Esophagus muscularis mucosa (tissue), 4 donors: ENCODE results near the gene SFT2D3. TPM values are rescaled to one million over a fixed set of nuclear protein-coding genes. Genes with fewer than 3 reads are reported as not detected.

Experiments
- DNase-seq: peaks from one replicate; pipeline ENCODE4 v3.0.0-alpha.2; 2017; ENCODE audit errors: extremely low spot score
- H3K27ac ChIP-seq, 4 donors: fragments of 200-600 bp; sonication (generic); replicated peaks in 1 of 4; 1 replicate in 3 of 4; 2 replicates in 1 of 4; pipeline ENCODE4 v1.5.1; 2016 to 2019; ENCODE audit warnings: mild to moderate bottlenecking in 1 of 4
- H3K27me3 ChIP-seq, 4 donors: fragments of 200-600 bp; sonication (generic); one replicate each; pipeline versions ENCODE4 v1.5.1 to v1.6.0; 2016 to 2019
- H3K36me3 ChIP-seq, 4 donors: fragments of 200-600 bp; sonication (generic); one replicate each; pipeline ENCODE4 v1.5.1; 2016 to 2019
- H3K4me1 ChIP-seq, 4 donors: fragments of 200-600 bp; sonication (generic); one replicate each; pipeline ENCODE4 v1.5.1; 2016 to 2019
- H3K4me3 ChIP-seq, 4 donors: fragments of 200-600 bp; sonication (generic); 1 replicate in 2 of 4; 2 replicates in 2 of 4; pipeline ENCODE4 v1.5.1; 2016 to 2019; ENCODE audit warnings: mild to moderate bottlenecking in 4 of 4, moderate library complexity in 1 of 4
- H3K9me3 ChIP-seq, 4 donors: fragments of 200-600 bp; sonication (generic); 1 replicate in 3 of 4; 2 replicates in 1 of 4; pipeline ENCODE4 v1.5.1; 2016 to 2019
- EP300 ChIP-seq: sonication (generic); formaldehyde crosslinking; IDR thresholded peaks from one replicate; pipeline ENCODE4 v1.6.1; 2017; ENCODE audit warnings: antibody characterized with exemption
- POLR2A ChIP-seq: fragments of 450-650 bp; IDR thresholded peaks from one replicate; pipeline ENCODE4 v1.6.1; 2017; ENCODE audit warnings: antibody characterized with exemption, moderate library complexity, mild to moderate bottlenecking, low read depth
- POLR2AphosphoS5 ChIP-seq, 2 donors: sonication (generic); formaldehyde crosslinking; IDR thresholded peaks; one replicate each; pipeline ENCODE4 v1.6.1; 2017; ENCODE audit warnings: antibody characterized with exemption in 2 of 2
- WGBS: methylation state at CpG from one replicate; pipeline ENCODE4 v1.1.5; 2018; 5-methylcytosine and 5-hydroxymethylcytosine counted together
- intact Hi-C: fragments of 100-400 bp; cut with DNase I; formaldehyde crosslinking; loops from one replicate; pipeline ENCODE4 v1.15.1; 2023
- total RNA-seq, 4 donors: library from RNA; depleted of rRNA; stranded (reverse); fragments of >200 nt; gene quantifications; one replicate each; pipeline versions ENCODE4 v1.1.0 to v1.2.1, GENCODE V29; 2016
- TF ChIP-seq, protein P1 (sequence below), 3 experiments: fragments of 200-600 bp in 2 of 3; fragments of 450-650 bp in 1 of 3; sonication (generic) in 2 of 3; IDR thresholded peaks; one replicate each; pipeline ENCODE4 v1.5.1; 2017 to 2019; ENCODE audit warnings: antibody characterized with exemption in 3 of 3, mild to moderate bottlenecking in 2 of 3, moderate library complexity in 1 of 3

The SFT2D3 gene
- total RNA-seq, 4 donors from 2014 or later, result 5.8 to 11.8 (median 9.4) TPM

DNA sequence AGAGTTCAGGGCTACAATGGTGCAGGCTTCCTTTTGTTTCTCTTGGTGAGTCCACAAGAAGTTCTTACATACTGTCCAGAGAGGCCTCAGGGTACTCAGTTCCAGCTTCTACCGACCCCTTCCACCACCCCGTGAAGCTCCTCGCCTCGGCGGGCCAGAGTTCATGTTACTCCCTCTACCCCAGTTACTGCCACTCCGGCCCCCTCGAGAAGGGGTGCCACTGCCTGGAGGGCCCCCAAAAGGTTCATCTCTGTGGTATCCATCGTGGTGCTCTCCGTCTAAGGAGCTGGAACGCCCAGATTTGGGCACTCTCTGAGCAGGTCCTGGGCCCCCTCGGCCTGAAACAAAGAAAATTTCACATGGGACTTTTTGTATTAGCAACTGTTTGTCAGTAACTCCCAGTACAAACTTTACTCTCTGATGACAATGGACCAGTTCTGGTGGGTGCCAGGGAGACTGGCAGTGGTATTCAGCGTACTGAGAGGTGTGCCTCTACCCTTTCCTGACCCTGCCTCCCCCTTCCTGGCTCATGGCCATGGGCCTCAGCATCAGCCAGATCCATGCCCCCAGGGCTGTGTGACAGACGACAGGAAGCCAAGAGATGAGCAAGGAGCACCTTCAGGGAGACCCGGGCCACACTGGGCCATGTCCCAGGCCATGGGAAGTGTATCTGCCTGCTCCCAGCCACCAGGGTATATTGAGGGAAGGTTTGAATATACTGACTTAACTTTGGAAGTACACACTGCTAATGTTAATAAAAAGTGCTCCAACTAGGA, 5.1 kb downstream of the SFT2D3 start:
- 86% methylated on average over 13 of the region's 14 CpGs for WGBS
- Histone ChIP-seq H3K4me3 (no peak overlapping the region), H3K4me1 (peaks cover 30 to 45% (median 34%) of the 10 kb centered on the region in 4 donors), H3K9me3 (no peaks in the 10 kb centered on the region), H3K27me3 (no peaks in the 10 kb centered on the region), H3K27ac (peak overlapping the region in 1 of 4 donors; percentile 23), H3K36me3 (peaks cover 24 to 59% (median 48%) of the 10 kb centered on the region in 4 donors)
- peak; percentile 83 for DNase-seq
- TF ChIP-seq POLR2AphosphoS5 (IDR thresholded peaks at IDR 0.05) (no peak), EP300 (no peak), POLR2A (no peak)
- TF ChIP-seq, protein P1, sequence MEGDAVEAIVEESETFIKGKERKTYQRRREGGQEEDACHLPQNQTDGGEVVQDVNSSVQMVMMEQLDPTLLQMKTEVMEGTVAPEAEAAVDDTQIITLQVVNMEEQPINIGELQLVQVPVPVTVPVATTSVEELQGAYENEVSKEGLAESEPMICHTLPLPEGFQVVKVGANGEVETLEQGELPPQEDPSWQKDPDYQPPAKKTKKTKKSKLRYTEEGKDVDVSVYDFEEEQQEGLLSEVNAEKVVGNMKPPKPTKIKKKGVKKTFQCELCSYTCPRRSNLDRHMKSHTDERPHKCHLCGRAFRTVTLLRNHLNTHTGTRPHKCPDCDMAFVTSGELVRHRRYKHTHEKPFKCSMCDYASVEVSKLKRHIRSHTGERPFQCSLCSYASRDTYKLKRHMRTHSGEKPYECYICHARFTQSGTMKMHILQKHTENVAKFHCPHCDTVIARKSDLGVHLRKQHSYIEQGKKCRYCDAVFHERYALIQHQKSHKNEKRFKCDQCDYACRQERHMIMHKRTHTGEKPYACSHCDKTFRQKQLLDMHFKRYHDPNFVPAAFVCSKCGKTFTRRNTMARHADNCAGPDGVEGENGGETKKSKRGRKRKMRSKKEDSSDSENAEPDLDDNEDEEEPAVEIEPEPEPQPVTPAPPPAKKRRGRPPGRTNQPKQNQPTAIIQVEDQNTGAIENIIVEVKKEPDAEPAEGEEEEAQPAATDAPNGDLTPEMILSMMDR (IDR thresholded peaks at IDR 0.05), result no peak
- intact Hi-C loops, result no loop called here

DNA sequence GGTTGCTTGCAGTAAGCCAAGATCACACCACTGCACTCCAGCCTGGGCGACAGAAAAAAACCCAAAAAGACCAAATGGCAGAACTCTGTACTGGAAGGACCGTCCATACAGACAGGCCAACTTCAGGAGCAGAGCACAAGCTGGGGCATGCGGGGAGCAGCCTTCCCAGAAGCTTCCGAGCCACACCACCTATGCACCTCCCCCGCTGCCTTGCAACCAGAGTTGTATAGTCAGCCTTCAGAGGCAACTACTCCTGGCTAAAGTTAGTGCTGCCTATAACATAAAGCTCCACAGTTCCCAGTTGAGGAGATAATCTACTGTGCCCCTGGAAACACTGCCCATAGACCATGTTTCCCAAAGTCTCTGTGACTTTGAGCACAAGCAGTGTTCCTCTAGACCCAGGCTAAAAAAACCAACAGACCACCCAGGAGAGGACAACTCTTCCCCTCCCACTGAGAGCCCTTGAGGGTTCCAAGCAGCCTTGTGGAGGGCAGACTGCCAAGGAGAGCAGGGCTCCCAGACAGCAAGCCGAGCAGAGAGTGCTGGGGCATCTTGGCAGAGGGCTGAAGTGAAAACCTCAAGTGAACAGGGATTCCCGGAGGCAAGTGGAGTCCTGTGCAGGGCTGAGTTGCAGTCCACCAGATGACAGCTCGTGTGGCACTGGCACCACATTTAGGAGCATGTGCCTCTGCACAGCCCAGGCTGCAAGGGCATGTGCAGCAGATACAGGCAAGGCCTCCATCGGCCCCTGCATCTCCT, 6.8 kb downstream of the SFT2D3 start:
- TF ChIP-seq EP300 (no peak), POLR2AphosphoS5 (IDR thresholded peaks at IDR 0.05) (no peak), POLR2A (no peak)
- TF ChIP-seq, protein P1 (IDR thresholded peaks at IDR 0.05), result no peak
- intact Hi-C loops, result no loop called here
- Histone ChIP-seq H3K36me3 (peaks cover 24 to 59% (median 49%) of the 10 kb centered on the region in 4 donors), H3K27me3 (no peaks in the 10 kb centered on the region), H3K27ac (no peak overlapping the region), H3K9me3 (no peaks in the 10 kb centered on the region), H3K4me1 (peaks cover 21 to 33% (median 24%) of the 10 kb centered on the region in 4 donors), H3K4me3 (no peak overlapping the region)
- WGBS, result 90% methylated on average over 6 of the region's 9 CpGs
- DNase-seq, result peak; percentile 62

DNA sequence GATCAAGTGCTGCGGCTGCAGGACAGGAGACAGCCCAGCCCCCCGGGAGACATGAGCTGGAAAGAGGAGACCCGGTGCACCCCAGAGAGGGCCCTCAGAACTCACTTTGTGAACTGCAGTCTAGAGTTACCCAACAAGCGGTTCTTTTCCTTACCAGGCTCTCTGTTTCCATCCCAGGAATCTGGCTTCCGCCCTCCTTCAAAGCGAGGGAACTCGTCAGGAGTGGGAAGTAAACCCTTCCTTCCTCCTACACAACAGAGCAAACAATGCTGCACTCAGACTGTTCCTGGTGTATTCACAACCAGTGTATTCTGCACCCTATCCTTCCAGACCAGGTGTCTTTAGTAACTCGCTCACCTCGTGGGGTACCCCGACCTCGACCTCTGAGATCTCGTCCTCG, 8.0 kb downstream of the SFT2D3 start:
- H3K36me3 ChIP-seq, result peaks cover 24 to 69% (median 60%) of the 10 kb centered on the region in 4 donors
- TF ChIP-seq POLR2AphosphoS5 (IDR thresholded peaks at IDR 0.05), result no peak
- TF ChIP-seq, protein P1 (IDR thresholded peaks at IDR 0.05), result no peak
- no peak for TF ChIP-seq EP300
- TF ChIP-seq POLR2A, result no peak

DNA sequence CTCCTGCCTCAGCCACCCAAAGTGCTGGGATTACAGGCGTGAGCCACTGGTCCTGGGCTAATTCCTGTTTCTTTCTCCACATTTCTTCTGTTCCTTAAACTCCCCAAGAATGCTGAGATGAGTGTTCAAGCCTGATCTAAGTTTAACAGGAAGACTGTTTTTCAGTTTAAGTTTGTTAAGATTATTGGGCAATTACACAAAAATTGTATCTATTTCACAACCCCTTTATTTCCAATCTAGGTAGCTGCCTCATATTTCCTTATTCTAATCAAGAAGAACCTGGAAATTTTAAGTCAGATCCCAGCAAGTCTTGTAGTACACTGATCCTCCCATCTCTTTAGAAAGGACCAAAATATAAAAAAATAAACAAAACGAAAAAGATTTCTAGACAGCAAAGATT, 11.7 kb downstream of the SFT2D3 start:
- no peaks in the 10 kb centered on the region for H3K9me3 ChIP-seq
- H3K27me3 ChIP-seq, result no peaks in the 10 kb centered on the region
- H3K27ac ChIP-seq, result no peak overlapping the region
- H3K4me3 ChIP-seq, result no peak overlapping the region
- no peak for DNase-seq
- 88% methylated on average over 2 of the region's 2 CpGs for WGBS
- intact Hi-C loops, result no loop called here
- H3K4me1 ChIP-seq, result peaks cover 3 to 7% (median 4%) of the 10 kb centered on the region in 4 donors
- peaks cover 22 to 65% (median 52%) of the 10 kb centered on the region in 4 donors for H3K36me3 ChIP-seq
- TF ChIP-seq, protein P1 (IDR thresholded peaks at IDR 0.05), result no peak
- TF ChIP-seq POLR2A, result no peak
- TF ChIP-seq POLR2AphosphoS5 (IDR thresholded peaks at IDR 0.05), result no peak
- no peak for TF ChIP-seq EP300

More for the DNA sequence above, 8.0 kb downstream of the SFT2D3 start:
- peak; percentile 37 for DNase-seq
- H3K4me3 ChIP-seq, result no peak overlapping the region
- no peak overlapping the region for H3K27ac ChIP-seq
- WGBS, result 89% methylated on average over 13 of the region's 13 CpGs
- no peaks in the 10 kb centered on the region for H3K9me3 ChIP-seq
- H3K4me1 ChIP-seq, result peaks cover 10 to 20% (median 14%) of the 10 kb centered on the region in 4 donors
- intact Hi-C loops, result no loop called here
- no peaks in the 10 kb centered on the region for H3K27me3 ChIP-seq
